ENCODE results near the gene PTBP3. TPM values are rescaled to one million over a fixed set of nuclear protein-coding genes. Genes with fewer than 3 reads are reported as not detected.

Gene PTBP3
- polyA plus RNA-seq, 1 donor from 2014 or later: 36.1 TPM

GRCh38 chr9:112312139-112312538, 21.3 kb downstream of the PTBP3 start:
- Histone ChIP-seq H3K36me3 (ENCODE audit: insufficient read depth, low read length) (no peaks in the 10 kb centered on the region), H3K9me2 (ENCODE audit: insufficient read depth, low read length) (no peaks in the 10 kb centered on the region), H4K20me1 (ENCODE audit: insufficient read depth) (no peaks in the 10 kb centered on the region), H3K9ac (ENCODE audit: low read length) (no peak overlapping the region), H3K79me2 (replicated peaks; ENCODE audit: insufficient read depth, low read length) (peaks cover 45% of the 10 kb centered on the region), H3K27ac (ENCODE audit: low read length) (no peak overlapping the region), H3F3A (ENCODE audit: insufficient read depth, low read length, poor library complexity, severe bottlenecking) (no peaks in the 10 kb centered on the region), H3K9me3 (ENCODE audit: low read length) (no peaks in the 10 kb centered on the region), H3K4me3 (ENCODE audit: low read length) (no peak overlapping the region), H2AFZ (ENCODE audit: low read depth, low read length) (no peak overlapping the region), H3K27me3 (ENCODE audit: insufficient read depth, low read depth, low read length) (no peaks in the 10 kb centered on the region), H3K4me2 (ENCODE audit: low read length) (no peak overlapping the region)
- no peak for TF ChIP-seq RAD21 (conservative IDR thresholded peaks at IDR 0.05)
- no peak for TF ChIP-seq SMC3 (conservative IDR thresholded peaks at IDR 0.05; ENCODE audit: poor library complexity)
- no peak for TF ChIP-seq MXI1 (conservative IDR thresholded peaks at IDR 0.05; ENCODE audit: poor library complexity, severe bottlenecking)
- no peak for TF ChIP-seq POLR2AphosphoS5 (IDR thresholded peaks at IDR 0.05)
- no peak for TF ChIP-seq EP300 (conservative IDR thresholded peaks at IDR 0.05; ENCODE audit: poor library complexity, severe bottlenecking)
- TF ChIP-seq EZH2 (IDR thresholded peaks at IDR 0.05; ENCODE audit: borderline replicate concordance, insufficient read depth, low read length, poor library complexity, severe bottlenecking): no peak
- no peak for TF ChIP-seq REST (IDR thresholded peaks at IDR 0.05; ENCODE audit: borderline replicate concordance)
- TF ChIP-seq TAF1 (IDR thresholded peaks at IDR 0.05; ENCODE audit: low read depth): no peak
- TF ChIP-seq CTCF (IDR thresholded peaks at IDR 0.05; ENCODE audit: poor library complexity, severe bottlenecking): no peak

- peaks cover 49% of the 10 kb centered on the region for H3K79me2 ChIP-seq (replicated peaks; ENCODE audit: insufficient read depth, low read length)
- no peaks in the 10 kb centered on the region for H3K9me3 ChIP-seq (ENCODE audit: low read length)
- no peak overlapping the region for H3K4me2 ChIP-seq (ENCODE audit: low read length)
- no peak overlapping the region for H3K4me3 ChIP-seq (ENCODE audit: low read length)
- no peak overlapping the region for H3K27ac ChIP-seq (ENCODE audit: low read length)
- H4K20me1 ChIP-seq (ENCODE audit: insufficient read depth): no peaks in the 10 kb centered on the region
- no peaks in the 10 kb centered on the region for H3K9me2 ChIP-seq (ENCODE audit: insufficient read depth, low read length)
- no peaks in the 10 kb centered on the region for H3K36me3 ChIP-seq (ENCODE audit: insufficient read depth, low read length)
- no peaks in the 10 kb centered on the region for H3F3A ChIP-seq (ENCODE audit: insufficient read depth, low read length, poor library complexity, severe bottlenecking)
- H3K9ac ChIP-seq (ENCODE audit: low read length): no peak overlapping the region
- TF ChIP-seq POLR2AphosphoS5 (IDR thresholded peaks at IDR 0.05): no peak
- no peak for TF ChIP-seq REST (IDR thresholded peaks at IDR 0.05; ENCODE audit: borderline replicate concordance)
- TF ChIP-seq EZH2 (IDR thresholded peaks at IDR 0.05; ENCODE audit: borderline replicate concordance, insufficient read depth, low read length, poor library complexity, severe bottlenecking): no peak
- no peak for TF ChIP-seq MXI1 (conservative IDR thresholded peaks at IDR 0.05; ENCODE audit: poor library complexity, severe bottlenecking)
- no peak for TF ChIP-seq RAD21 (conservative IDR thresholded peaks at IDR 0.05)
- no peak for TF ChIP-seq CTCF (IDR thresholded peaks at IDR 0.05; ENCODE audit: poor library complexity, severe bottlenecking)
- TF ChIP-seq EP300 (conservative IDR thresholded peaks at IDR 0.05; ENCODE audit: poor library complexity, severe bottlenecking): no peak
- no peak for TF ChIP-seq TAF1 (IDR thresholded peaks at IDR 0.05; ENCODE audit: low read depth)
- no peak for TF ChIP-seq SMC3 (conservative IDR thresholded peaks at IDR 0.05; ENCODE audit: poor library complexity)
- no peak overlapping the region for H2AFZ ChIP-seq (ENCODE audit: low read depth, low read length)
- no peaks in the 10 kb centered on the region for H3K27me3 ChIP-seq (ENCODE audit: insufficient read depth, low read depth, low read length)
Observed at GRCh38 chr9:112311497-112311896, 21.9 kb downstream of the PTBP3 start.

Measured in neural cell (in vitro differentiated cells).